Sigmoid colon (tissue), 7 donors: ENCODE results near the gene KCNJ16. TPM values are rescaled to one million over a fixed set of nuclear protein-coding genes. Genes with fewer than 3 reads are reported as not detected.
"Not testable (repeated sequence)": the region's sequence is repeated elsewhere in the genome, so short reads cannot be mapped to it uniquely, and the experiment has no call there.

Experiments used
- DNase-seq: peaks from one replicate; pipeline ENCODE4 v3.0.0-alpha.2; 2019
- H3K27ac ChIP-seq, 4 donors: fragments of 200-600 bp; sonication (generic); one replicate each; pipeline ENCODE4 v1.5.1; 2016 to 2019; ENCODE audit warnings: mild to moderate bottlenecking in 1 of 4
- H3K27me3 ChIP-seq, 3 donors: fragments of 200-600 bp; sonication (generic); one replicate each; pipeline ENCODE4 v1.5.1; 2019; ENCODE audit warnings: mild to moderate bottlenecking in 1 of 3
- H3K36me3 ChIP-seq, 4 donors: fragments of 200-600 bp; sonication (generic); one replicate each; pipeline ENCODE4 v1.5.1; 2016 to 2019
- H3K4me1 ChIP-seq, 4 donors: fragments of 200-600 bp; sonication (generic); one replicate each; pipeline ENCODE4 v1.5.1; 2017 to 2019
- H3K4me3 ChIP-seq, 4 donors: fragments of 200-600 bp; sonication (generic); one replicate each; pipeline ENCODE4 v1.5.1; 2017 to 2019; ENCODE audit warnings: mild to moderate bottlenecking in 2 of 4, moderate library complexity in 1 of 4
- H3K9me3 ChIP-seq, 4 donors: fragments of 200-600 bp in 3 of 4; sonication (generic) in 3 of 4; one replicate each; pipeline versions ENCODE4 v1.5.1 to v1.6.1; 2013 to 2019
- EP300 ChIP-seq, 4 donors: sonication (generic); formaldehyde crosslinking; IDR thresholded peaks; one replicate each; pipeline ENCODE4 v1.6.1; 2017; ENCODE audit warnings: antibody characterized with exemption in 4 of 4
- POLR2A ChIP-seq, 2 donors: fragments of 450-650 bp; IDR thresholded peaks; one replicate each; pipeline ENCODE4 v1.6.1; 2016; ENCODE audit warnings: antibody characterized with exemption in 2 of 2, mild to moderate bottlenecking in 2 of 2, moderate library complexity in 2 of 2
- POLR2AphosphoS5 ChIP-seq, 4 donors: sonication (generic); formaldehyde crosslinking; IDR thresholded peaks; one replicate each; pipeline ENCODE4 v1.6.1; 2017; ENCODE audit warnings: antibody characterized with exemption in 4 of 4
- WGBS, 2 donors: extraction: QIAGEN DNeasy Blood & Tissue Kit; methylation state at CpG; one replicate each; pipeline ENCODE4 v1.1.7; 2013; 5-methylcytosine and 5-hydroxymethylcytosine counted together
- intact Hi-C: fragments of 100-400 bp; cut with DNase I; formaldehyde crosslinking; loops from one replicate; pipeline ENCODE4 v1.15.1; 2023
- polyA plus RNA-seq, 3 donors: library from polyadenylated mRNA; stranded (reverse); fragments of 200-250 nt; gene quantifications; one replicate each; pipeline ENCODE4 v1.2.3, GENCODE V29; 2013
- total RNA-seq, 4 donors: library from RNA; depleted of rRNA; stranded (reverse); fragments of >200 nt; gene quantifications; one replicate each; pipeline ENCODE4 v1.1.0, GENCODE V29; 2016
- TF ChIP-seq, protein P1 (sequence below), 4 experiments: fragments of 450-650 bp in 3 of 4; fragments of 200-600 bp in 1 of 4; IDR thresholded peaks; one replicate each; pipeline ENCODE4 v1.5.1; 2016 to 2019; ENCODE audit warnings: antibody characterized with exemption in 4 of 4, mild to moderate bottlenecking in 3 of 4, moderate library complexity in 2 of 4
- donor health status: healthy with polysubstance abuse.
- donor health status: Bipolar disorder and iron deficiency.
- donor health status: healthy.

KCNJ16 gene
- total and polyA plus RNA-seq, 7 donors = 0.07 to 0.28 TPM; not detected in 5

DNA sequence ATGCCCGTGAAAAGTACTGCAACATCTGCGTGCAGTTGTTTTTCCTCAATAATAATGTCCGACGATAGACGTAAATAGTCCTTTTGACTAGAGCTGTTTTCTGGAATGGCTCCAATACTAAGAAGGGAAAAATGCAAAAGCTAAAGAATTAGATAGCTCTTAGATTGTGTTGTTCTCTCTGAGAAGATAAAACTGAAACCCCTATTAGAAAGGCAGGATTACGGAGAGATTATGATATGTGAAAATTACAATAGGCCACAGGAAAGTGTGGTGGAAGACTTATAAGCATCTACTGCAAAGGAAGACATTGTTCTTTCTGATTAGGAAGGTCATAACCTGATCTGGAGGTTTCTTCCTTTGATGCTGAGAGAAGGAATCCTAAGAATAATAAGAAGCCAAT is 33.5 kb upstream of the KCNJ16 start:
- no peak for DNase-seq
- no peak for TF ChIP-seq EP300 (IDR thresholded peaks at IDR 0.05)
- TF ChIP-seq, protein P1, sequence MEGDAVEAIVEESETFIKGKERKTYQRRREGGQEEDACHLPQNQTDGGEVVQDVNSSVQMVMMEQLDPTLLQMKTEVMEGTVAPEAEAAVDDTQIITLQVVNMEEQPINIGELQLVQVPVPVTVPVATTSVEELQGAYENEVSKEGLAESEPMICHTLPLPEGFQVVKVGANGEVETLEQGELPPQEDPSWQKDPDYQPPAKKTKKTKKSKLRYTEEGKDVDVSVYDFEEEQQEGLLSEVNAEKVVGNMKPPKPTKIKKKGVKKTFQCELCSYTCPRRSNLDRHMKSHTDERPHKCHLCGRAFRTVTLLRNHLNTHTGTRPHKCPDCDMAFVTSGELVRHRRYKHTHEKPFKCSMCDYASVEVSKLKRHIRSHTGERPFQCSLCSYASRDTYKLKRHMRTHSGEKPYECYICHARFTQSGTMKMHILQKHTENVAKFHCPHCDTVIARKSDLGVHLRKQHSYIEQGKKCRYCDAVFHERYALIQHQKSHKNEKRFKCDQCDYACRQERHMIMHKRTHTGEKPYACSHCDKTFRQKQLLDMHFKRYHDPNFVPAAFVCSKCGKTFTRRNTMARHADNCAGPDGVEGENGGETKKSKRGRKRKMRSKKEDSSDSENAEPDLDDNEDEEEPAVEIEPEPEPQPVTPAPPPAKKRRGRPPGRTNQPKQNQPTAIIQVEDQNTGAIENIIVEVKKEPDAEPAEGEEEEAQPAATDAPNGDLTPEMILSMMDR (IDR thresholded peaks at IDR 0.05) = no peak
- TF ChIP-seq POLR2AphosphoS5 (IDR thresholded peaks at IDR 0.05) = no peak
- no peak for TF ChIP-seq POLR2A (IDR thresholded peaks at IDR 0.05)
- H3K4me1 ChIP-seq = no peaks in the 10 kb centered on the region
- intact Hi-C loops = no loop called here
- no peaks in the 10 kb centered on the region for H3K27me3 ChIP-seq
- no peaks in the 10 kb centered on the region for H3K36me3 ChIP-seq
- 82 to 83% methylated on average over 6 of the region's 6 CpGs for WGBS, 2 donors
- H3K27ac ChIP-seq = no peak overlapping the region
- no peaks in the 10 kb centered on the region for H3K9me3 ChIP-seq
- H3K4me3 ChIP-seq = no peak overlapping the region

DNA sequence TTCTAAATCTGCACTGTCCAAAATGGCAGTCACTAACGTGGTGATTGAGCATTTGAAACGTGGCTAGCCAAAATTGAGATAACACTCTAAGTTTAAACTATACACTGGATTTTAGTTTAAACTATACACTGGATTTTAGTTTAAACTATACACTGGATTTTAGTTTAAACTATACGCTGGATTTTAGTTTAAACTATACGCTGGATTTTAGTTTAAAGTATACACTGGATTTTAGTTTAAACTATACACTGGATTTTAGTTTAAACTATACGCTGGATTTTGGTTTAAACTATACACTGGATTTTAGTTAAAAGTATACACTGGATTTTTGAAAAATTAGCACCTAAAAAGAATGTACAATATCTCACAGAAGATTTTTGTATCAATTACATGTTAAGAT is 29.2 kb upstream of the KCNJ16 start:
- H3K4me3 ChIP-seq, H3K27me3 ChIP-seq, H3K27ac ChIP-seq, H3K9me3 ChIP-seq, intact Hi-C loops, DNase-seq, H3K4me1 ChIP-seq, H3K36me3 ChIP-seq: not testable (repeated sequence)
- WGBS, 2 donors = 75 to 79% methylated on average over 5 of the region's 5 CpGs

DNA sequence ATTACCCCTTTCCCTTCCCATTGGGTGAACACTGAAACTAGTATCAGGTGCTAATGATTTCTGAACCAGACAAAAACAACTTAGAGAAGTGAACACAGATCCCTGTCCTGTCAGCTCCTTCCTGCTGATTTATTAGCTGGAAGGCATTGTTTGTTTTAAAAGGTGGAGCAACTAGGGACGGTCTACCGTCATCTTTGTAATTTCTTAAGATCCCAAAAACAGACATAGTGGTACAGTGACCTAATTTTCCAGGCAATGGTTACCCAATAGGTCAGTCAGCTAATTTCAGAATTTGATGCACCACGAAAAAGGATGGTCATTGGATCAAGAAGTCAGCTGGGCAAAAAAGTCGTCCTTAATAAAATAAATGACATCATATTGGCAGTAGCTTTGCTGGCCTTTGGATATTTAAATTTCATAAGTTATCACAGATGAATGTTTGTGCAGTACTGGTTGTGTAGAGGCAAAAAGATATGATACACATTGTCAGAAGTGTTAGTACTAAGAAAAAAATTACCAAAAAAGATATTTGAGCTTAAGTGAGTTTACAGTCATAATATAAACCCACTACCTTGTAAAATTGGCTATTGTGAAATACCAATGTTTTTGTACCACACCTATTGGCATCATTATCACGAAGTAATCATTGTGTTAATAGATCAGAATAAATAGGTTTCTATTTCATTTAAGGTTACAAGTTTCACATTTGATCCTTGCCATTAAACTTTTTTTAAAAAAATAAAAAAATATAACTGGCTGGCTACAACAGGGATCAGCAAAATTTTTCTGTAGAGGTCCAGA is 27.2 kb upstream of the KCNJ16 start:
- no peak for DNase-seq
- H3K27me3 ChIP-seq = no peaks in the 10 kb centered on the region
- H3K27ac ChIP-seq = no peak overlapping the region
- H3K4me1 ChIP-seq = no peaks in the 10 kb centered on the region
- WGBS, 2 donors = 35 to 66% methylated on average over 5 of the region's 5 CpGs
- intact Hi-C loops = no loop called here
- H3K9me3 ChIP-seq = no peaks in the 10 kb centered on the region
- TF ChIP-seq POLR2AphosphoS5 (IDR thresholded peaks at IDR 0.05) = peak in 2 of 4 donors; percentile 8 to 26
- TF ChIP-seq POLR2A (IDR thresholded peaks at IDR 0.05) = no peak
- no peak for TF ChIP-seq EP300 (IDR thresholded peaks at IDR 0.05)
- no peak overlapping the region for H3K4me3 ChIP-seq
- no peaks in the 10 kb centered on the region for H3K36me3 ChIP-seq

DNA sequence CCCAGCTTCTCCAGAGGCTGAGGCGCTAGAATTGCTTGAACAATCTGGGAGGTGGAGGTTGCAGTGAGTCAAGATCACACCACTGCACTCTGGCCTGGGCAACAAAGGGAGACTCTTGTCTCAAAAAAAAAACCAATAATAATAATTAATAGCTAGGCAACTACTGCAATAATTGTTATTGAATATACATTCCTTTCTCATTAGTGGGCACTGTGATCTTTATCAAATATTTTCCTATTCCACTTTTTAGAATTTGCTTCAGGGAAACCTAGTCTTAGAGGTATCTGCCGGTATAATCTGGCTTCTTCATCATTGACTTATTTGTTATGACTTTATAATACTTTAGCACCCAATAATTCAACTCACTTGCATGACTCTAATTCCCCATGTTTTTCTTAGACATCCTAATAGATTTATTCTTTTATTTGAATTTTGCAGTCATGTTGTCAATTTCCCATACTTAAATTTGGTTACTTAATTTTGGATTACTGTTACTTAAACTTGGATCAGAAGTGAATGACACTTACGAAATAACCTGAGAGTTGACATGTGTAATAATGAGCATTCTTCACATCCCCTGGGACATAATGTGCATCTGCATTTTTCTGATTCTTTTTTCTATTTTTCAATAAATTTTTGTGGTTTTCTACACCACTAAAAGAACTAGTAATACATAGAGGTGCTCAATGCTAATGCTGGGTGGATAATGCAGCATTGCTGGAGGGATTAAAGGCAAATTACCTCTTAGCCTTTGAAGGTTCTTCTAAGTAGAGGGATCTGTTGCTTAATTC is 25.0 kb upstream of the KCNJ16 start:
- no peak for DNase-seq
- no peaks in the 10 kb centered on the region for H3K27me3 ChIP-seq
- H3K27ac ChIP-seq = no peak overlapping the region
- no peaks in the 10 kb centered on the region for H3K4me1 ChIP-seq
- intact Hi-C loops = no loop called here
- WGBS, 2 donors = 92 to 94% methylated on average over 3 of the region's 3 CpGs
- no peak overlapping the region for H3K4me3 ChIP-seq
- H3K36me3 ChIP-seq = no peaks in the 10 kb centered on the region
- TF ChIP-seq EP300 (IDR thresholded peaks at IDR 0.05) (no peak), POLR2AphosphoS5 (IDR thresholded peaks at IDR 0.05) (no peak), POLR2A (IDR thresholded peaks at IDR 0.05) (no peak)
- TF ChIP-seq, protein P1 (IDR thresholded peaks at IDR 0.05) = no peak
- no peaks in the 10 kb centered on the region for H3K9me3 ChIP-seq

DNA sequence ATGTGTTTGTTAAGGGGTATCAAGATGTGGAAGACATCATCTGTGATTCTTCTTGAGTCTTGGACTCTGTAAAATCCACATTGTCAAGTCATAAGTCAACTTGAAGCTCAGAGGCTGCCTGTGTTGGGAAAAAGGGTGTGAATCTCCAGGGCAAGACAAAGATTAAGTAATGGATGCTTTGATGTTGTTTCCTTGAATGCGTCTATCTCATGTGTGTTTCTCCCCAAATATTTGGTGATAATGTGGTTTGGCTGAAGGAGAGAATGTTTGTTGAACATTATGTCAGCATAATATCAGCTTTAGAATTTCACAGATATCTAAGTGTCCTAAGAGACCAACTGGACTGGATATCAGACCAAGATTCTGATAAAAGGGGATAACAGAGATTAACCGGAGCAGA is 24.1 kb upstream of the KCNJ16 start:
- Histone ChIP-seq H3K9me3 (no peaks in the 10 kb centered on the region), H3K4me1 (no peaks in the 10 kb centered on the region), H3K27ac (no peak overlapping the region), H3K36me3 (no peaks in the 10 kb centered on the region), H3K27me3 (no peaks in the 10 kb centered on the region), H3K4me3 (no peak overlapping the region)
- DNase-seq = no peak
- intact Hi-C loops = no loop called here
- 86 to 93% methylated on average over 2 of the region's 2 CpGs for WGBS, 2 donors
- TF ChIP-seq, protein P1 (IDR thresholded peaks at IDR 0.05) = no peak
- no peak for TF ChIP-seq EP300 (IDR thresholded peaks at IDR 0.05)
